Osteoblast (primary cell): ENCODE measurements around the gene USP50. TPM values are rescaled to one million over a fixed set of nuclear protein-coding genes. Genes with fewer than 3 reads are reported as not detected.

Experiments used
- small RNA-seq: library from RNA; depleted of rRNA; stranded (forward); fragments of <200 nt; gene quantifications from one replicate; pipeline ENCODE3, GENCODE V24; 2012
- total RNA-seq: library from RNA; depleted of rRNA; stranded (reverse); fragments of >200 nt; gene quantifications from 2 replicates; pipeline ENCODE4 v1.2.3, GENCODE V29; 2012

Gene USP50
- total RNA-seq, 1 donor, result 1.1 TPM

Small RNA genes within 50 kb of the gene (small RNA-seq; reads per million reads assigned to genes)
- gene RNA5SP395, result not detected

Other genes starting within 250 kb of the USP50 start
- 33.3 and 44.9 TPM in 2 replicates for gene GABPB1, start 191.5 kb downstream of the USP50 start, total RNA-seq
- gene USP8, start 122.3 kb downstream of the USP50 start, total RNA-seq, result 53.0 and 61.2 TPM in 2 replicates
- gene TRPM7, start 140.1 kb upstream of the USP50 start, total RNA-seq, result 116 and 124 TPM in 2 replicates
- gene SPPL2A, start 219.0 kb upstream of the USP50 start, total RNA-seq, result 81.3 and 87.6 TPM in 2 replicates